Fibroblast of lung (primary cell): ENCODE data around the gene CTBP1. TPM values are rescaled to one million over a fixed set of nuclear protein-coding genes. Genes with fewer than 3 reads are reported as not detected.

Source experiments
- DNase-seq, 2 donors: peaks; one replicate each; pipeline versions ENCODE4 v3.0.0 to v3.0.0-alpha.2; 2010; ENCODE audit warnings: low read depth in 2 of 2
- H2AFZ ChIP-seq: 2 replicates; pipeline ENCODE4 v1.5.1; 2012; ENCODE audit warnings: low read length, control low read depth, inconsistent platforms
- H3K27ac ChIP-seq: 2 replicates; pipeline ENCODE4 v1.5.1; 2011; ENCODE audit warnings: low read length, control low read depth; ENCODE audit not compliant: insufficient read depth
- H3K27me3 ChIP-seq: 2 replicates; pipeline ENCODE4 v1.5.1; 2011; ENCODE audit warnings: mild to moderate bottlenecking, low read length; ENCODE audit not compliant: control insufficient read depth, insufficient read depth
- H3K36me3 ChIP-seq: 2 replicates; pipeline ENCODE4 v1.5.1; 2011; ENCODE audit warnings: low read length; ENCODE audit not compliant: control insufficient read depth, insufficient read depth
- H3K4me1 ChIP-seq: 2 replicates; pipeline ENCODE4 v1.5.1; 2011; ENCODE audit warnings: low read length; ENCODE audit not compliant: control insufficient read depth, insufficient read depth; ENCODE audit errors: extremely low read depth
- H3K4me2 ChIP-seq: 2 replicates; pipeline ENCODE4 v1.5.1; 2011; ENCODE audit warnings: low read length, control low read depth; ENCODE audit not compliant: insufficient read depth; ENCODE audit errors: extremely low read depth
- H3K4me3 ChIP-seq, 4 experiments: fragments of 200-600 bp in 1 of 4; sonication (generic) in 1 of 4; replicated peaks in 1 of 4; 2 replicates each; pipeline ENCODE4 v1.5.1; 2011 to 2016; ENCODE audit warnings: low read length in 4 of 4, low read depth in 3 of 4, mild to moderate bottlenecking in 3 of 4, control low read depth in 2 of 4, inconsistent platforms in 1 of 4, mixed read lengths in 1 of 4; ENCODE audit not compliant: insufficient read depth in 1 of 4; ENCODE audit errors: control extremely low read depth in 1 of 4
- H3K79me2 ChIP-seq: 2 replicates; pipeline ENCODE4 v1.5.1; 2012; ENCODE audit warnings: mild to moderate bottlenecking, low read length, inconsistent platforms; ENCODE audit not compliant: control insufficient read depth, insufficient read depth
- H3K9ac ChIP-seq: 2 replicates; pipeline ENCODE4 v1.5.1; 2011; ENCODE audit warnings: mild to moderate bottlenecking, low read length, control low read depth; ENCODE audit not compliant: insufficient read depth
- H3K9me3 ChIP-seq: 2 replicates; pipeline ENCODE4 v1.5.1; 2012; ENCODE audit warnings: low read depth, low read length; ENCODE audit not compliant: control insufficient read depth, insufficient read depth
- H4K20me1 ChIP-seq: 2 replicates; pipeline ENCODE4 v1.5.1; 2011; ENCODE audit warnings: low read length; ENCODE audit not compliant: control insufficient read depth, insufficient read depth; ENCODE audit errors: extremely low read depth
- EZH2 ChIP-seq: IDR thresholded peaks from 2 replicates; pipeline ENCODE4 v1.5.1; 2012; ENCODE audit warnings: low read length, control low read depth, mild to moderate bottlenecking; ENCODE audit errors: missing control alignments
- polyA plus RNA-seq, 2 donors: library from polyadenylated mRNA; depleted of rRNA in 1 of 2; stranded (reverse) in 1 of 2; unstranded in 1 of 2; fragments of >200 nt; gene quantifications; 2 replicates each; pipeline ENCODE4 v1.2.1, GENCODE V29; 2011 to 2012; ENCODE audit warnings: missing spikeins in 1 of 2
- total RNA-seq: library from RNA; depleted of rRNA; stranded (reverse); fragments of >200 nt; gene quantifications from 2 replicates; pipeline ENCODE4 v1.2.1, GENCODE V29; 2014
- TF ChIP-seq, protein P1 (sequence below), 2 donors: IDR thresholded peaks in 1 of 2; conservative IDR thresholded peaks in 1 of 2; 1 replicate in 1 of 2; 2 replicates in 1 of 2; pipeline ENCODE4 v1.5.1; 2011 to 2012; ENCODE audit warnings: low read length in 2 of 2, control low read depth in 1 of 2, inconsistent platforms in 1 of 2, low read depth in 1 of 2, mild to moderate bottlenecking in 1 of 2

Gene CTBP1
- total and polyA plus RNA-seq, 2 donors (not counting 1 experiment from before 2014, with no cell fraction given) = 78.2 to 249 TPM

DNA sequence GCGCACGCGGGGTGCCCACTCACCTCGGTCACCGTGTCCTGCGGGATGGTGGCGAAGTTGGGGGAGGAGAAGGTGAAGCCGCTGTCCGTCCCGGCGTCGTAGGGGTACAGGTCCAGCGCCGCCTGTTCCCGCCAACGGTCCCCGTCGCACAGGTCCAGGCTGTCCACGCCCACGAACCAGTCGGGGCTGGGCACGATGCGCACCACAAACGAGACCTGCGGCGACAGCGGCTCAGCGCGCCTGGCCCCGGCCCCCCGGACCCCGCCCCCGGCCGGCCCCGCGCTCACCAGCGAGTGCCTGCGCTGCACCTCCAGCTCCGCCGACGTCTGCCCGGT lies 78.0 kb downstream of the CTBP1 start:
- Histone ChIP-seq H3K9ac (no peak overlapping the region), H2AFZ (no peak overlapping the region), H3K4me2 (peak overlapping the region; percentile 70), H3K27me3 (no peaks in the 10 kb centered on the region), H3K4me3 (peak overlapping the region; percentile 56 to 82 (median 69)), H3K36me3 (peaks cover 33% of the 10 kb centered on the region), H3K9me3 (no peaks in the 10 kb centered on the region), H3K4me1 (peaks cover 19% of the 10 kb centered on the region), H4K20me1 (no peaks in the 10 kb centered on the region), H3K79me2 (peaks cover 26% of the 10 kb centered on the region), H3K27ac (no peak overlapping the region)
- TF ChIP-seq, protein P1, sequence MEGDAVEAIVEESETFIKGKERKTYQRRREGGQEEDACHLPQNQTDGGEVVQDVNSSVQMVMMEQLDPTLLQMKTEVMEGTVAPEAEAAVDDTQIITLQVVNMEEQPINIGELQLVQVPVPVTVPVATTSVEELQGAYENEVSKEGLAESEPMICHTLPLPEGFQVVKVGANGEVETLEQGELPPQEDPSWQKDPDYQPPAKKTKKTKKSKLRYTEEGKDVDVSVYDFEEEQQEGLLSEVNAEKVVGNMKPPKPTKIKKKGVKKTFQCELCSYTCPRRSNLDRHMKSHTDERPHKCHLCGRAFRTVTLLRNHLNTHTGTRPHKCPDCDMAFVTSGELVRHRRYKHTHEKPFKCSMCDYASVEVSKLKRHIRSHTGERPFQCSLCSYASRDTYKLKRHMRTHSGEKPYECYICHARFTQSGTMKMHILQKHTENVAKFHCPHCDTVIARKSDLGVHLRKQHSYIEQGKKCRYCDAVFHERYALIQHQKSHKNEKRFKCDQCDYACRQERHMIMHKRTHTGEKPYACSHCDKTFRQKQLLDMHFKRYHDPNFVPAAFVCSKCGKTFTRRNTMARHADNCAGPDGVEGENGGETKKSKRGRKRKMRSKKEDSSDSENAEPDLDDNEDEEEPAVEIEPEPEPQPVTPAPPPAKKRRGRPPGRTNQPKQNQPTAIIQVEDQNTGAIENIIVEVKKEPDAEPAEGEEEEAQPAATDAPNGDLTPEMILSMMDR (conservative IDR thresholded peaks at IDR 0.05 in 1 of 2, IDR thresholded peaks at IDR 0.05 in 1 of 2; ENCODE audit: low read depth in 1 of 2, low read length in 2 of 2) = no peak
- TF ChIP-seq EZH2 = no peak
- no peak for DNase-seq

DNA sequence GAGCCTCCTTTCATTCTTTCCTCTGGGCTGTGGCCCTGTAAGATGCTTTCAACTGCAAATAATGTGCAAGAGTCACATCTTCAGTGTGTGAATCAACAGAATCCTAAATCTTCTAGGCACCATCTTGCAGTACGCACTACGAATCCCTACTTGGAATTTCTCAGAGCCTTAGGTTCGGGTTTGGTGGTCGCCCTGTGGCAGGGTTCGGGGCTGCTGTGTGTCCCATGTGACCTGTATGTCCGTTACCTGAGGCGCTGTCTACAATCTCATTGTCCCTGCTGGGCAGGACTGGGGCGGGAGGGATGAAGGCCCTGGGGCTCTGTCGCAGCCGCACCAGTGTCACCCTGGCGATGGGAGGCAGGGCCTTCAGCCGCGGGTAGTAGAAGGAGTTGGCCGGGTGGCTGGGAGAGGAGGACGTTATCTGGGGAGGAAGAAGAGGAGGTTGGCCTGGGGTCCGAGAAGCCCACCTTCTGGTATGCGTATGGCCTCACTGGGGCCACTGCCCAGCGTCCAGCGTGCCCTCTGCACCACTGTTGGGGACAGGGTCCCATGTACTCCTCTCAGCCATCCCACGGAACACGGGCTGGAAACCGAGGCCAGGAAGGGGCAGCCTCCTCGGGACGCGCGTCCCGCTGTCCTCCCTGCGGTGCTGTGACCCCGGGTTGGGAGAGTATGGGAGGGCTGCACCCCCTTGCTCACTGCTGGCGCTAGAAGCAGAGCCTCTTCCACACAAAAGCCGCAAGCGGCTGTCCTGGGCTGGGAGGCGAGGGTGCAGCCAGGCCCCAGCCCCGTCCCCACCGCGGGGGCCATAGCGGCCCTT lies 78.6 kb downstream of the CTBP1 start:
- peak overlapping the region; percentile 56 to 82 (median 69) for H3K4me3 ChIP-seq
- no peaks in the 10 kb centered on the region for H3K9me3 ChIP-seq
- H4K20me1 ChIP-seq = no peaks in the 10 kb centered on the region

DNA sequence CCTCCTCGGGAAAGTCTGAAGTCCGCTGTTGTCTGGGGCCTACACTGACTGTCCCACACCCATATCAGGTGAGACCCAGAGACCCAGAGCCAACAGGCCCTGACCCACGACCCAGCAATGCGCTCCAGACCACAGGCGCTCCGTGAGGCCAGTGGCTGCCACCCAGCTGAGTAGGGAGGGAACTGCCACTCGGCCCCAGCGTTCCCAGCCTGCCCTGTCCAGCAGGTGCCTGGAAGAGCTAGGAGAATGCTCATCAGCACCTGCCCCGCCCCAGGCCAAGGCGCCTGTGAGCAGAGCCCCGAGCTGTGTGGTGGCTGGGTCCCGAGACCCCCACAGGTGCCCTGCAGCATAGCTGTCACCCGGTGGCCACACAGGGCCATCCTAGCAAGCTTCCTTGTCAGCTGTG lies 79.2 kb downstream of the CTBP1 start:
- no peak overlapping the region for H2AFZ ChIP-seq
- no peaks in the 10 kb centered on the region for H3K9me3 ChIP-seq
- no peak overlapping the region for H3K27ac ChIP-seq
- no peaks in the 10 kb centered on the region for H4K20me1 ChIP-seq
- peaks cover 33% of the 10 kb centered on the region for H3K36me3 ChIP-seq
- peak overlapping the region in 2 of 4 experiments; percentile 56 to 82 for H3K4me3 ChIP-seq
- peaks cover 26% of the 10 kb centered on the region for H3K79me2 ChIP-seq
- H3K4me1 ChIP-seq = peaks cover 19% of the 10 kb centered on the region
- H3K27me3 ChIP-seq = no peaks in the 10 kb centered on the region
- no peak for TF ChIP-seq EZH2
- TF ChIP-seq, protein P1 (conservative IDR thresholded peaks at IDR 0.05 in 1 of 2, IDR thresholded peaks at IDR 0.05 in 1 of 2; ENCODE audit: low read depth in 1 of 2, low read length in 2 of 2) = no peak
- H3K4me2 ChIP-seq = peak overlapping the region; percentile 52
- no peak for DNase-seq
- no peak overlapping the region for H3K9ac ChIP-seq

More for the DNA sequence above, 78.6 kb downstream of the CTBP1 start:
- H3K36me3 ChIP-seq = peaks cover 33% of the 10 kb centered on the region
- H3K27ac ChIP-seq = no peak overlapping the region
- H3K4me2 ChIP-seq = peak overlapping the region; percentile 70
- H2AFZ ChIP-seq = no peak overlapping the region
- peaks cover 19% of the 10 kb centered on the region for H3K4me1 ChIP-seq
- no peak overlapping the region for H3K9ac ChIP-seq
- peaks cover 26% of the 10 kb centered on the region for H3K79me2 ChIP-seq
- TF ChIP-seq, protein P1 (conservative IDR thresholded peaks at IDR 0.05 in 1 of 2, IDR thresholded peaks at IDR 0.05 in 1 of 2; ENCODE audit: low read depth in 1 of 2, low read length in 2 of 2) = no peak
- no peak for TF ChIP-seq EZH2
- no peaks in the 10 kb centered on the region for H3K27me3 ChIP-seq
- DNase-seq = no peak
